GM18951 (cell line): ENCODE measurements around the gene SLC25A12.

Experiments used
- POLR2A ChIP-seq: IDR thresholded peaks from 4 replicates; pipeline ENCODE4 v1.6.1; 2011; ENCODE audit warnings: mild to moderate bottlenecking; ENCODE audit not compliant: insufficient read length, insufficient read depth; ENCODE audit errors: extremely low read depth
- in situ Hi-C: fragments of 300-500 bp; cut with MboI; formaldehyde crosslinking; loops from one replicate; pipeline ENCODE4 v1.12.0; 2022; ENCODE audit warnings: low sequenced_read_pairs, mixed read lengths, inconsistent platforms; ENCODE audit not compliant: unreplicated experiment

SLC25A12 gene

GRCh38 chr2:171832489-171832888 is 61.6 kb downstream of the SLC25A12 start:
- in situ Hi-C loops: no loop called here
- no peak for TF ChIP-seq POLR2A

- no peak for TF ChIP-seq POLR2A
- in situ Hi-C loops: no loop called here
These were observed 64.0 kb downstream of the SLC25A12 start for GRCh38 chr2:171830039-171830438.

GRCh38 chr2:171824086-171824485 is 70.0 kb downstream of the SLC25A12 start:
- in situ Hi-C loops: loop anchor here (25.0 kb wide), 1 partner anchor 288 kb away; the partner anchor contains the start of gene DLX2

GRCh38 chr2:171822525-171823322 is 71.3 kb downstream of the SLC25A12 start:
- in situ Hi-C loops: loop anchor here (25.0 kb wide), 1 partner anchor 290 kb away; the partner anchor contains the start of gene DLX2
- TF ChIP-seq POLR2A: no peak

More at GRCh38 chr2:171824086-171824485, 70.0 kb downstream of the SLC25A12 start:
- no peak for TF ChIP-seq POLR2A

- no peak for TF ChIP-seq POLR2A
- in situ Hi-C loops: loop anchor here (25.0 kb wide), 1 partner anchor 293 kb away; the partner anchor contains the start of gene DLX2
These were observed 74.6 kb downstream of the SLC25A12 start for GRCh38 chr2:171819453-171819852.

- TF ChIP-seq POLR2A: no peak
- in situ Hi-C loops: loop anchor here (25.0 kb wide), 1 partner anchor 297 kb away; the partner anchor contains the start of gene DLX2
These were observed 79.2 kb downstream of the SLC25A12 start for GRCh38 chr2:171814883-171815282.

GRCh38 chr2:171814174-171814573 is 79.9 kb downstream of the SLC25A12 start:
- TF ChIP-seq POLR2A: no peak
- in situ Hi-C loops: loop anchor here (25.0 kb wide), 1 partner anchor 298 kb away; the partner anchor contains the start of gene DLX2

GRCh38 chr2:171813729-171814128 is 80.3 kb downstream of the SLC25A12 start:
- no peak for TF ChIP-seq POLR2A
- in situ Hi-C loops: loop anchor here (25.0 kb wide), 1 partner anchor 299 kb away; the partner anchor contains the start of gene DLX2

- TF ChIP-seq POLR2A: no peak
- in situ Hi-C loops: loop anchor here (25.0 kb wide), 1 partner anchor 299 kb away; the partner anchor contains the start of gene DLX2
These were observed 80.9 kb downstream of the SLC25A12 start for GRCh38 chr2:171813126-171813525.

GRCh38 chr2:171811245-171811628 is 82.8 kb downstream of the SLC25A12 start:
- TF ChIP-seq POLR2A: no peak
- in situ Hi-C loops: loop anchor here (25.0 kb wide), 1 partner anchor 301 kb away; the partner anchor contains the start of gene DLX2

GRCh38 chr2:171810422-171811244 is 83.4 kb downstream of the SLC25A12 start:
- in situ Hi-C loops: loop anchor here (25.0 kb wide), 1 partner anchor 302 kb away; the partner anchor contains the start of gene DLX2
- TF ChIP-seq POLR2A: no peak

- in situ Hi-C loops: loop anchor here (25.0 kb wide), 1 partner anchor 303 kb away; the partner anchor contains the start of gene DLX2
These were observed 85.2 kb downstream of the SLC25A12 start for GRCh38 chr2:171808885-171809284.

- in situ Hi-C loops: loop anchor here (25.0 kb wide), 1 partner anchor 304 kb away; the partner anchor contains the start of gene DLX2
- no peak for TF ChIP-seq POLR2A
These were observed 86.1 kb downstream of the SLC25A12 start for GRCh38 chr2:171807831-171808393.
